HL-60 (cell line): ENCODE measurements around the gene SLC7A7.

Experiments
- POLR2AphosphoS5 ChIP-seq: IDR thresholded peaks from 2 replicates; pipeline ENCODE4 v1.6.1; 2012; ENCODE audit warnings: low read depth
- SPI1 ChIP-seq: IDR thresholded peaks from 2 replicates; pipeline ENCODE4 v1.6.1; 2012; ENCODE audit warnings: low read depth, mild to moderate bottlenecking, borderline replicate concordance
- TF ChIP-seq, protein P1 (sequence below): IDR thresholded peaks from one replicate; pipeline ENCODE4 v1.5.1; 2011; ENCODE audit warnings: low read length, control low read depth, inconsistent platforms; ENCODE audit not compliant: insufficient read depth

DNA sequence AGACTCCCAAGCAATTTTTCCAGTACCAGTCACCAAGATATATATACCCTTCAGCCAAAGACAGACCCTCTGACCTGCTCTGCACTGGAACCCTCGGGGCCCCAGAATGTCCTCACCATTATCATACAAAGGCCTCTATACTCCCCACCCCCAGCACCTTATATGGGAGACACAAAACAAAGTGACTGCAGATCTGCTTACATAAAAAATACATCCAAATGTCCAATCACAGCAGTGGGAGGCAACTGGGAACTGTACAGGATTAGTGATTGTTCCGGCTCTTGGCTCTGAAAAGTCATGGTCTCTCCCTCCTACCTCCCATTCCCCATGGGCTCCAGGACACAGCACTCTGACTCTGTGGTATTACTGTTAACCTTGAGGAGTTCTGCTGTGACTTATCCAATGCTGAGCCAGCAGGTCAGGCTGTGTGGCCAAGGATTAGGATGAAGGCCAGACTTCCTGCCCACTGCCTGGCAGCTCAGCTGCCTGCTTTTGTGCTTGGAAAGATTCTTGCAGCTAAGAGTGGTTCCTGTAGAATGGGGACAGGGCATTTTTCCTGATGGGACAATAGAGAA lies 35.0 kb downstream of the SLC7A7 start:
- TF ChIP-seq, protein P1, sequence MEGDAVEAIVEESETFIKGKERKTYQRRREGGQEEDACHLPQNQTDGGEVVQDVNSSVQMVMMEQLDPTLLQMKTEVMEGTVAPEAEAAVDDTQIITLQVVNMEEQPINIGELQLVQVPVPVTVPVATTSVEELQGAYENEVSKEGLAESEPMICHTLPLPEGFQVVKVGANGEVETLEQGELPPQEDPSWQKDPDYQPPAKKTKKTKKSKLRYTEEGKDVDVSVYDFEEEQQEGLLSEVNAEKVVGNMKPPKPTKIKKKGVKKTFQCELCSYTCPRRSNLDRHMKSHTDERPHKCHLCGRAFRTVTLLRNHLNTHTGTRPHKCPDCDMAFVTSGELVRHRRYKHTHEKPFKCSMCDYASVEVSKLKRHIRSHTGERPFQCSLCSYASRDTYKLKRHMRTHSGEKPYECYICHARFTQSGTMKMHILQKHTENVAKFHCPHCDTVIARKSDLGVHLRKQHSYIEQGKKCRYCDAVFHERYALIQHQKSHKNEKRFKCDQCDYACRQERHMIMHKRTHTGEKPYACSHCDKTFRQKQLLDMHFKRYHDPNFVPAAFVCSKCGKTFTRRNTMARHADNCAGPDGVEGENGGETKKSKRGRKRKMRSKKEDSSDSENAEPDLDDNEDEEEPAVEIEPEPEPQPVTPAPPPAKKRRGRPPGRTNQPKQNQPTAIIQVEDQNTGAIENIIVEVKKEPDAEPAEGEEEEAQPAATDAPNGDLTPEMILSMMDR = no peak
- TF ChIP-seq POLR2AphosphoS5 (no peak), SPI1 (no peak)
